Ascending aorta (tissue), 2 donors: ENCODE data around the gene CYP26A1. TPM values are rescaled to one million over a fixed set of nuclear protein-coding genes. Genes with fewer than 3 reads are reported as not detected.
A peak's percentile ranks its signal among the peaks of the same experiment; 100 is the strongest.

Source experiments
- DNase-seq, 2 donors: peaks; one replicate each; pipeline ENCODE4 v3.0.0-alpha.2; 2019; ENCODE audit warnings: low spot score in 2 of 2
- H3K27ac ChIP-seq, 2 donors: fragments of 200-600 bp; sonication (generic); one replicate each; pipeline ENCODE4 v1.5.1; 2016 to 2017; ENCODE audit warnings: mild to moderate bottlenecking in 1 of 2
- H3K27me3 ChIP-seq: fragments of 200-600 bp; sonication (generic); one replicate; pipeline ENCODE4 v1.5.1; 2017
- H3K36me3 ChIP-seq, 2 donors: fragments of 200-600 bp; sonication (generic); one replicate each; pipeline ENCODE4 v1.5.1; 2016
- H3K4me1 ChIP-seq, 2 donors: fragments of 200-600 bp; sonication (generic); one replicate each; pipeline ENCODE4 v1.5.1; 2016 to 2017; ENCODE audit warnings: mild to moderate bottlenecking in 1 of 2
- H3K4me3 ChIP-seq, 2 donors: fragments of 200-600 bp; sonication (generic); one replicate each; pipeline ENCODE4 v1.5.1; 2016 to 2017; ENCODE audit warnings: mild to moderate bottlenecking in 1 of 2
- H3K9me3 ChIP-seq, 2 donors: fragments of 200-600 bp; sonication (generic); one replicate each; pipeline ENCODE4 v1.5.1; 2016
- intact Hi-C: fragments of 100-400 bp; cut with DNase I; formaldehyde crosslinking; loops from one replicate; pipeline ENCODE4 v1.15.1; 2023
- total RNA-seq: library from RNA; depleted of rRNA; stranded (reverse); fragments of >200 nt; gene quantifications from one replicate; pipeline ENCODE4 v1.1.0, GENCODE V29; 2016
- TF ChIP-seq, protein P1 (sequence below), 3 experiments: fragments of 200-600 bp in 2 of 3; fragments of 450-650 bp in 1 of 3; sonication (generic) in 2 of 3; IDR thresholded peaks; one replicate each; pipeline ENCODE4 v1.5.1; 2016 to 2019; ENCODE audit warnings: antibody characterized with exemption in 3 of 3, mild to moderate bottlenecking in 1 of 3, moderate library complexity in 1 of 3

Gene CYP26A1
- total RNA-seq, 1 donor from 2014 or later = not detected

DNA sequence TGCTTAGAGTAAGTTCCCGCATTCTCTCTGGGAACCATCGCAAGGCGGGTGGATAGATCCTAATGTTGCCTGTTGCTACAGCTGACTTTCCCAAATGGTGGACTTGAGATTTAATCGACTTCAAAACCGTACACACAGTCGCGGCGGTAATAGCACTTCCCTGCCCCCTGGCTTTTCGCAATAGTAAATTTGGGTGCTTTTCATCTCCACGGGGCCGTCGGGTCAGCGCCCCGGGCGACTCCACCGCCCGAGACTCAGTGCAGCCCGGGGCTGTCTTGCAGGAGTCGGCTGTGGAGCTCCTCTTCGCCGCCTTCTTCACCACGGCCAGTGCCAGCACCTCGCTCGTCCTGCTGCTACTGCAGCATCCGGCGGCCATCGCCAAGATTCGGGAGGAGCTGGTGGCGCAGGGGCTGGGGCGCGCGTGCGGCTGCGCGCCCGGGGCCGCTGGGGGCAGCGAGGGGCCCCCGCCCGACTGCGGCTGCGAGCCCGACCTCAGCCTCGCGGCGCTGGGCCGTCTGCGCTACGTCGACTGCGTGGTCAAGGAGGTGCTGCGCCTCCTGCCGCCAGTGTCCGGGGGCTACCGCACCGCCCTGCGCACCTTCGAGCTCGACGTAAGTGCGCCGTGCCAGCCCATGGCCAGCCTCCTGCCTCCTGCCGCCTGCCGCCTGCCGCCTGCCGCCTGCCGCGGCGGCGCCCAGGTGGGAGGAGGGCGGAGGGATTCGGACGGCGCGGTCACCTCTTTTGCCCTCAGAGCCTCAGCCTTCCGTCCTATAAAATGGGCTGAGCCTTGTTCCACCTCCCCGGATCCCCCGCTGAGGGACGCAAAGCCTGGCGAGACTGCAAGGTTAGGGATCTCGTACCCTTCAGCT lies 7.8 kb upstream of the CYP26A1 start:
- Histone ChIP-seq H3K4me3 (peak overlapping the region; percentile 10 to 38), H3K4me1 (peaks cover 13 to 25% of the 10 kb centered on the region in 2 donors), H3K27ac (no peak overlapping the region), H3K36me3 (no peaks in the 10 kb centered on the region), H3K27me3 (no peaks in the 10 kb centered on the region), H3K9me3 (no peaks in the 10 kb centered on the region)
- TF ChIP-seq, protein P1, sequence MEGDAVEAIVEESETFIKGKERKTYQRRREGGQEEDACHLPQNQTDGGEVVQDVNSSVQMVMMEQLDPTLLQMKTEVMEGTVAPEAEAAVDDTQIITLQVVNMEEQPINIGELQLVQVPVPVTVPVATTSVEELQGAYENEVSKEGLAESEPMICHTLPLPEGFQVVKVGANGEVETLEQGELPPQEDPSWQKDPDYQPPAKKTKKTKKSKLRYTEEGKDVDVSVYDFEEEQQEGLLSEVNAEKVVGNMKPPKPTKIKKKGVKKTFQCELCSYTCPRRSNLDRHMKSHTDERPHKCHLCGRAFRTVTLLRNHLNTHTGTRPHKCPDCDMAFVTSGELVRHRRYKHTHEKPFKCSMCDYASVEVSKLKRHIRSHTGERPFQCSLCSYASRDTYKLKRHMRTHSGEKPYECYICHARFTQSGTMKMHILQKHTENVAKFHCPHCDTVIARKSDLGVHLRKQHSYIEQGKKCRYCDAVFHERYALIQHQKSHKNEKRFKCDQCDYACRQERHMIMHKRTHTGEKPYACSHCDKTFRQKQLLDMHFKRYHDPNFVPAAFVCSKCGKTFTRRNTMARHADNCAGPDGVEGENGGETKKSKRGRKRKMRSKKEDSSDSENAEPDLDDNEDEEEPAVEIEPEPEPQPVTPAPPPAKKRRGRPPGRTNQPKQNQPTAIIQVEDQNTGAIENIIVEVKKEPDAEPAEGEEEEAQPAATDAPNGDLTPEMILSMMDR (IDR thresholded peaks at IDR 0.05) = peak in 1 of 3 experiments; percentile 14
- intact Hi-C loops = no loop called here
- DNase-seq = no peak

- Histone ChIP-seq H3K9me3 (no peaks in the 10 kb centered on the region), H3K4me3 (no peak overlapping the region), H3K36me3 (no peaks in the 10 kb centered on the region), H3K27ac (no peak overlapping the region), H3K4me1 (peaks cover 13 to 24% of the 10 kb centered on the region in 2 donors), H3K27me3 (no peaks in the 10 kb centered on the region)
- intact Hi-C loops = no loop called here
- TF ChIP-seq, protein P1 (IDR thresholded peaks at IDR 0.05) = no peak
- no peak for DNase-seq
Observed at GRCh38 chr10:93066544-93066913, 7.2 kb upstream of the CYP26A1 start.

DNA sequence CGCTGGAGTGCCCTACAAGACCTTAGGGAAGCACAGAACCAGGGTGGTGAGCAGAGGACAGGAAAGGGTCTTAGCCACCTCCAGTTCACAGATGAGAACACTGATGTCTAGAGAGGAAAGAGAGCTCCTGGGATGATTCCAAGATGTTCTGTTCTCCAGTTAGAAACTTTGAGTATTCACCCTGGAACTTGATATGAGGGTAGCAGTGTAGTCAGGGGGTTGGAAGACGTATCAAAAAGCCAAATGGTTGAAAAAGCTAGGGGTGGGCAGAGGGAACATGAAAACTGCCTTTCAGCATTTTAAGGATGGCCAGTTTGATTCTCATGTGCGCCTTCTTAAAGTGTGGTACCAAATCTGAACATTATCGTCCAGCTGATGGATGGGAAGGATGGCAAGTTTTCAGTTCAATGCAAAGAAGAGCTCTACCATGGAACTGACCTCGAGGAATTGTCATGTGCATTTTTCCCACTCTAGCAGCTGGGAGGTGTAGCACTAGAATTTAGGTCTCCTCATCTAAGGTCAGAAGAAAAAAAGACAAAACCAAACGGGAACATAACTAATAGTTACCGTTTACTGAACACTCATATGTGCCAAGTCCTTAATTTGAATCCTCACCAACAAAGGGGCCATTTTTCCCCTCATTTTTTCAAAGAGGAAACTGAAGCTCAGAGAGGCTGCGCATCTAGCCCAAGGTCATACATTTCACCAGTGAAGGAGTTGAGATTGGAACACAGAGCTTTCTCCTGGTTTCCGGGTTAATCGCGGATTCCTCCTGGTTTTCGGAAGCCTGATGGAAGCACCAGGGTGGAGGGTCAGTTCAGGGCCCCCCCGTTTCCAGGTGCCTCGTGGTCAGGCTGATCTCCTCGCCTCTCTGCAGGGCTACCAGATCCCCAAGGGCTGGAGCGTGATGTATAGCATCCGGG lies 6.0 kb upstream of the CYP26A1 start:
- no peaks in the 10 kb centered on the region for H3K9me3 ChIP-seq
- no peaks in the 10 kb centered on the region for H3K27me3 ChIP-seq
- H3K27ac ChIP-seq = no peak overlapping the region
- H3K4me1 ChIP-seq = peaks cover 8 to 22% of the 10 kb centered on the region in 2 donors
- H3K36me3 ChIP-seq = no peaks in the 10 kb centered on the region
- intact Hi-C loops = no loop called here
- TF ChIP-seq, protein P1 (IDR thresholded peaks at IDR 0.05) = no peak
- H3K4me3 ChIP-seq = peak overlapping the region; percentile 30 to 46
- DNase-seq = no peak

DNA sequence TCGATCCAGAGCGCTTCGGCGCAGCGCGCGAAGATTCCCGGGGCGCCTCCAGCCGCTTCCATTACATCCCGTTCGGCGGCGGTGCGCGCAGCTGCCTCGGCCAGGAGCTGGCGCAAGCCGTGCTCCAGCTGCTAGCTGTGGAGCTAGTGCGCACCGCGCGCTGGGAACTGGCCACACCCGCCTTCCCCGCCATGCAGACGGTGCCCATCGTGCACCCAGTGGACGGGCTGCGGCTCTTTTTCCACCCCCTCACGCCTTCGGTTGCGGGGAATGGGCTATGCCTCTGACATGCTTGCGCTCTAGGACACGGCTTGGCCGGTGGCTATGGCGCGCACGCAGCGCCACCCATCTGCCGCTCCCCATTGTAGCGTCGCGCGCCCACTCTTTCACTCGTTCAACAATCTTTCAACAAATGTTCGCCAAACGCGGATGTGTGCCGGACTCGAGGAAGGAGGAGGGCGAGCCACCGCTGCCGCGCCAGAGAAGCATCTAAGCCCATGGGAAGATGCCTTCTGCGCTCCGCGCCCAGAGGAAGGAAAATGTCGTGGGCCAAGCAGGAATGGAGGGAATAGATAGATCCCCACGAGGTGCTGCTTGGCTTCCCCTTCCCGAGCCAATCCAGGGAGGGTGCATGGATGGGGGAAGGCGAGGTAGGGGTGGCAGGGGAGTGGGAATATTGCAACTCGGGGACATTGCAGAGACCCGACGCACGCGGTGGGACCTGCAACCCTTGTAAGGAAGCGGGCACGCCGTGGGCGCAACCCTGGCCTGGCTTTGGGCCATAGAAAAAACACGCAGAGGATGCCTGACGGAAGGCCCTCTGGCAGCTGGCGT lies 5.1 kb upstream of the CYP26A1 start:
- Histone ChIP-seq H3K36me3 (no peaks in the 10 kb centered on the region), H3K27ac (no peak overlapping the region), H3K4me3 (peak overlapping the region; percentile 30 to 46), H3K4me1 (peaks cover 5 to 28% of the 10 kb centered on the region in 2 donors), H3K27me3 (peaks cover 8% of the 10 kb centered on the region), H3K9me3 (no peaks in the 10 kb centered on the region)
- DNase-seq = no peak
- TF ChIP-seq, protein P1 (IDR thresholded peaks at IDR 0.05) = no peak
- intact Hi-C loops = no loop called here

DNA sequence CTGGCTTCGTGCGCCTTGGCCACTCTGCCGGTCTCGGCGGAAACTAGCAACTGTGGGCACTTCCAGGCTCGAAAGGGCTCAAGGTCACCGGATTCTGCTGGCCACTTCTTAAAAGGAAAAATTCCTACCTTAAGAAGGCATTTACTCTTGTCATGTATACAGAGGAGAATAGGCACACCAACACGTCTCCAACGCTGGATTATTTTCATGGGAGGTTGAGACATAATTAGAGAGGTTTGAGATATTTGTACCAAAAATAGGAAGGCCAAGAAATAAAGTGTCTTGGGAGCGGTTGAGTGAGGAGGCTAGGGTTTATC lies 4.5 kb upstream of the CYP26A1 start:
- no peaks in the 10 kb centered on the region for H3K9me3 ChIP-seq
- peaks cover 14% of the 10 kb centered on the region for H3K27me3 ChIP-seq
- H3K36me3 ChIP-seq = no peaks in the 10 kb centered on the region
- H3K27ac ChIP-seq = no peak overlapping the region
- H3K4me3 ChIP-seq = no peak overlapping the region
- intact Hi-C loops = no loop called here
- TF ChIP-seq, protein P1 (IDR thresholded peaks at IDR 0.05) = no peak
- no peak for DNase-seq
- peaks cover 10 to 33% of the 10 kb centered on the region in 2 donors for H3K4me1 ChIP-seq
